HEK293 (cell line): ENCODE measurements around the gene BRCA1.

Experiments used
- CTCF ChIA-PET: fragments of 350-600 bp; formaldehyde crosslinking; extraction: SDS; loops from one replicate; lab custom pipeline; 2021; ENCODE audit warnings: antibody characterized with exemption; lab: Yijun Ruan, JAX
- POLR2A ChIA-PET: fragments of 300-600 bp; formaldehyde crosslinking; extraction: SDS; loops from one replicate; lab custom pipeline; 2020; ENCODE audit warnings: antibody characterized with exemption, inconsistent platforms; lab: Yijun Ruan, JAX
- H3K27ac ChIP-seq: fragments of 200-500 bp; sonication (Bioruptor generic); 2 replicates; pipeline ENCODE4 v1.5.1; 2014; ENCODE audit warnings: low read depth, low read length, control low read depth, inconsistent platforms; ENCODE audit errors: extremely low read depth
- H3K36me3 ChIP-seq, 2 experiments: fragments of 200-500 bp in 1 of 2; sonication (Bioruptor generic) in 1 of 2; 1 replicate in 1 of 2; 2 replicates in 1 of 2; pipeline ENCODE4 v1.5.1; 2014 to 2017; ENCODE audit warnings: inconsistent platforms in 2 of 2, low read length in 2 of 2; ENCODE audit not compliant: control insufficient read depth in 2 of 2, insufficient read depth in 1 of 2
- H3K4me1 ChIP-seq: fragments of 200-500 bp; sonication (Bioruptor generic); 2 replicates; pipeline ENCODE4 v1.5.1; 2014; ENCODE audit warnings: mild to moderate bottlenecking, low read length, inconsistent platforms; ENCODE audit not compliant: control insufficient read depth, insufficient read depth
- H3K4me3 ChIP-seq: 2 replicates; pipeline ENCODE4 v1.5.1; 2011; ENCODE audit warnings: low read depth, mild to moderate bottlenecking, control low read depth, low read length, moderate library complexity
- H3K9me3 ChIP-seq: fragments of 200-500 bp; sonication (Bioruptor generic); 2 replicates; pipeline ENCODE4 v1.5.1; 2014; ENCODE audit warnings: low read depth, low read length, inconsistent platforms; ENCODE audit not compliant: control insufficient read depth, insufficient read depth
- KLF9 ChIP-seq: fragments of 450-650 bp; formaldehyde crosslinking; IDR thresholded peaks from 2 replicates; pipeline ENCODE4 v1.5.1; 2016; ENCODE audit warnings: missing biosample characterization, missing genetic modification characterization, low read depth
- MYNN ChIP-seq: fragments of 450-650 bp; formaldehyde crosslinking; IDR thresholded peaks from 2 replicates; pipeline ENCODE4 v1.5.1; 2016; ENCODE audit warnings: missing biosample characterization, missing genetic modification characterization, borderline replicate concordance
- ZBTB21 ChIP-seq: fragments of 450-650 bp; formaldehyde crosslinking; IDR thresholded peaks from 2 replicates; pipeline ENCODE4 v1.5.1; 2017; ENCODE audit warnings: missing biosample characterization, missing genetic modification characterization
- ZBTB48 ChIP-seq: fragments of 450-650 bp; formaldehyde crosslinking; IDR thresholded peaks from 2 replicates; pipeline ENCODE4 v1.5.1; 2016; ENCODE audit warnings: missing biosample characterization, missing genetic modification characterization
- ZFP41 ChIP-seq: fragments of 450-650 bp; formaldehyde crosslinking; IDR thresholded peaks from 2 replicates; pipeline ENCODE4 v1.5.1; 2016; ENCODE audit warnings: missing biosample characterization, missing genetic modification characterization, borderline replicate concordance
- ZNF138 ChIP-seq: fragments of 450-650 bp; formaldehyde crosslinking; IDR thresholded peaks from 2 replicates; pipeline ENCODE4 v1.5.1; 2016; ENCODE audit warnings: missing biosample characterization, missing genetic modification characterization, borderline replicate concordance
- ZNF155 ChIP-seq: fragments of 450-650 bp; formaldehyde crosslinking; IDR thresholded peaks from 2 replicates; pipeline ENCODE4 v1.5.1; 2016; ENCODE audit warnings: missing biosample characterization, missing genetic modification characterization
- ZNF221 ChIP-seq: fragments of 450-650 bp; formaldehyde crosslinking; IDR thresholded peaks from 2 replicates; pipeline ENCODE4 v1.5.1; 2017; ENCODE audit warnings: missing biosample characterization, missing genetic modification characterization, borderline replicate concordance
- ZNF24 ChIP-seq: fragments of 450-650 bp; formaldehyde crosslinking; IDR thresholded peaks from 2 replicates; pipeline ENCODE4 v1.5.1; 2016; ENCODE audit warnings: missing biosample characterization, missing genetic modification characterization
- ZNF311 ChIP-seq: fragments of 450-650 bp; formaldehyde crosslinking; IDR thresholded peaks from 2 replicates; pipeline ENCODE4 v1.5.1; 2017; ENCODE audit warnings: missing biosample characterization, missing genetic modification characterization, borderline replicate concordance
- ZNF341 ChIP-seq: fragments of 450-650 bp; formaldehyde crosslinking; IDR thresholded peaks from 2 replicates; pipeline ENCODE4; 2016; ENCODE audit warnings: low read depth, missing biosample characterization, missing genetic modification characterization
- ZNF354C ChIP-seq: fragments of 450-650 bp; formaldehyde crosslinking; IDR thresholded peaks from 2 replicates; pipeline ENCODE4 v1.5.1; 2016; ENCODE audit warnings: missing biosample characterization, missing genetic modification characterization, low read depth, borderline replicate concordance
- ZNF404 ChIP-seq: fragments of 450-650 bp; formaldehyde crosslinking; IDR thresholded peaks from 2 replicates; pipeline ENCODE4 v1.5.1; 2017; ENCODE audit warnings: missing biosample characterization, missing genetic modification characterization
- ZNF426 ChIP-seq: fragments of 450-650 bp; formaldehyde crosslinking; IDR thresholded peaks from 2 replicates; pipeline ENCODE4 v1.5.1; 2017; ENCODE audit warnings: missing biosample characterization, missing genetic modification characterization, mild to moderate bottlenecking, inconsistent platforms, moderate library complexity
- ZNF48 ChIP-seq: fragments of 450-650 bp; formaldehyde crosslinking; IDR thresholded peaks from 2 replicates; pipeline ENCODE4 v1.5.1; 2016; ENCODE audit warnings: missing biosample characterization, missing genetic modification characterization
- ZNF560 ChIP-seq: fragments of 450-650 bp; formaldehyde crosslinking; IDR thresholded peaks from 2 replicates; pipeline ENCODE4 v1.5.1; 2017; ENCODE audit warnings: missing biosample characterization, missing genetic modification characterization, borderline replicate concordance
- ZNF585B ChIP-seq: fragments of 450-650 bp; formaldehyde crosslinking; IDR thresholded peaks from 2 replicates; pipeline ENCODE4 v1.5.1; 2016; ENCODE audit warnings: missing biosample characterization, missing genetic modification characterization
- ZNF654 ChIP-seq: fragments of 450-650 bp; formaldehyde crosslinking; IDR thresholded peaks from 2 replicates; pipeline ENCODE4 v1.5.1; 2016; ENCODE audit warnings: low read depth, missing biosample characterization, missing genetic modification characterization
- ZNF660 ChIP-seq: fragments of 450-650 bp; IDR thresholded peaks from 2 replicates; pipeline ENCODE4 v1.5.1; 2018; ENCODE audit warnings: missing biosample characterization, mild to moderate bottlenecking, missing genetic modification characterization
- ZNF76 ChIP-seq: fragments of 450-650 bp; formaldehyde crosslinking; IDR thresholded peaks from 2 replicates; pipeline ENCODE4; 2016; ENCODE audit warnings: low read depth, missing biosample characterization, missing genetic modification characterization, borderline replicate concordance
- ZNF837 ChIP-seq: fragments of 450-650 bp; formaldehyde crosslinking; IDR thresholded peaks from 2 replicates; pipeline ENCODE4 v1.5.1; 2016; ENCODE audit warnings: missing biosample characterization, missing genetic modification characterization
- ZNF843 ChIP-seq: fragments of 450-650 bp; formaldehyde crosslinking; IDR thresholded peaks from 2 replicates; pipeline ENCODE4 v1.5.1; 2016; ENCODE audit warnings: missing biosample characterization, missing genetic modification characterization
- ZXDB ChIP-seq: fragments of 450-650 bp; formaldehyde crosslinking; IDR thresholded peaks from 2 replicates; pipeline ENCODE4 v1.5.1; 2016; ENCODE audit warnings: missing biosample characterization, missing genetic modification characterization
- TF ChIP-seq, protein P1 (sequence below): fragments of 450-650 bp; formaldehyde crosslinking; IDR thresholded peaks from 2 replicates; pipeline ENCODE4 v1.5.1; 2016; ENCODE audit warnings: missing biosample characterization, missing genetic modification characterization, borderline replicate concordance
- TF ChIP-seq, protein P2 (sequence below): fragments of 450-650 bp; formaldehyde crosslinking; IDR thresholded peaks from 2 replicates; pipeline ENCODE4 v1.5.1; 2017; ENCODE audit warnings: missing biosample characterization, mild to moderate bottlenecking, missing genetic modification characterization, moderate library complexity

The BRCA1 gene

DNA sequence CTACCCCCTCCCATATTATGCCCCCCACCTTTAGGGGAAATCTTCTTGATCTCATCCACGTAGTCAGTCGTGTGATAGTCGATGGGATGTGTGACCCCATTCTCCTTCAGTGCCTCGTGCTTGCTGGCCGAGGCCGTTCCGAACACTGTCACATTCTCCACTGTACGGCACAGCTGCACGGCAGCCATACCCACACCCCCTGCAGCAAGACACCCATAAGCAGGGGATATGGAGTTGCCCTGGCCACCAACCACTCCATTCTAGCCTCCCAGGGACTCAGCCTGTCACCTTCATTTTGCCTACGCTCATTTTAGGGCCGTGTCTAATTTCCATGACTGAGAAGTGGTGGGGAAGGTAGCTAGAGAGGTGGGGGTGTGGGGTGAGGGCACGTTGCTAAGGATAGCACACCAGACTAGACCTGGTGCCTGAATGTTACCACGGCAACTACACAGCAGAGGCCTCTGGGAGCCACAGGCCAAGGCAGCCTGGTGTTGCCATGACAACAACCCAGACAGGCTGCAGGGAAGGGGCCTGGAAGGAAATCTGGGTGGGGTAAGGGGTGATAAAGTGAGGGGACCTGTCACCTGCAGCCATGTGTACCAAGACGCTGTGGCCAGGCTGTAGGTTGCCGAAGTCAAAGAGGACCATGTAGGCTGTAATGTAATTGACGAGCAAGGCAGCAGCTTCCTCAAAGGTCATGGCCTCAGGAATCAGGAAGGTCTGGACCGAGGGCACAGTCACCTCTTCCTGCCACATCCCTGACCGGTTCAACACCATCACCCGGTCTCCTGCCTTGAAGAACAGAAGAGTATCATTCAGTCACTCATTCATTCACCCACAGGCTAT lies 106.9 kb downstream of the BRCA1 start:
- Histone ChIP-seq H3K4me1 (peaks cover 12% of the 10 kb centered on the region), H3K4me3 (no peak overlapping the region), H3K27ac (no peak overlapping the region), H3K9me3 (no peaks in the 10 kb centered on the region), H3K36me3 (peaks cover 0 to 49% of the 10 kb centered on the region in 2 experiments; a peak in 2 of 3 replicates)
- ChIA-PET CTCF (interaction anchor here (1.0 to 1.1 kb wide), 2 partner anchors 20 to 465 kb away, joined by 3 to 4 read pairs; partner anchors contain the start of genes DHX8 and RPL27), POLR2A (interaction anchor here (1.6 kb wide), 1 partner anchor 20 kb away, joined by 7 read pairs; the partner anchor contains the start of gene RPL27)
- peak; percentile 33; the same call in 1 of the 2 replicates for TF ChIP-seq ZNF76
- TF ChIP-seq ZNF560 (tag by site-specific recombination): no peak
- no peak for TF ChIP-seq KLF9
- no peak for TF ChIP-seq ZNF843 (tag by site-specific recombination)
- 0 out of 2 replicates have a peak, but pooled peaks have one; percentile 45 for TF ChIP-seq ZNF24
- TF ChIP-seq ZBTB48 (tag by site-specific recombination): peak; percentile 81
- TF ChIP-seq ZNF341: peak; percentile 72
- TF ChIP-seq MYNN (tag by site-specific recombination): peak; percentile 44; the same call in 1 of the 2 replicates

DNA sequence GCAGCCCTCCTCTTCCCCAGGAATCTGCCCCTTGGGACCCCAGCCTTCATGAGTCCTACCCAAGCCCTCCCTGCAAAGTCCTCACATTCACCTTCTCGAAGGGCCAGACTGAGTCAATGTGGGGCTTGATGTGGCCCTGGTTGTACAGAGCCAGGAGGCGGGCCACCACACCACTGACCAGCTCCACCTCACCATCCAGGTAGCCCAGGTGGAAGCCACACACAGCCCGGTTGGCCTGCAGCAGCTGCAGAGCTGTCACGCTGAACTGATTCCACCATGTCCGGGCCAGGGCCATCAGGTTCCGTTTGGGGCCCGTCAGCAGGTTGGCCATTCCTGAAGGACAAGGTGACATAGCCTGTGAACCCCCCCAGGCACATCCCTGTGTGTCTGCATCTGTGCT lies 108.9 kb downstream of the BRCA1 start:
- H3K27ac ChIP-seq: no peak overlapping the region
- peaks cover 12% of the 10 kb centered on the region for H3K4me1 ChIP-seq
- H3K9me3 ChIP-seq: no peaks in the 10 kb centered on the region
- TF ChIP-seq ZXDB (tag by site-specific recombination): no peak
- TF ChIP-seq, protein P1, sequence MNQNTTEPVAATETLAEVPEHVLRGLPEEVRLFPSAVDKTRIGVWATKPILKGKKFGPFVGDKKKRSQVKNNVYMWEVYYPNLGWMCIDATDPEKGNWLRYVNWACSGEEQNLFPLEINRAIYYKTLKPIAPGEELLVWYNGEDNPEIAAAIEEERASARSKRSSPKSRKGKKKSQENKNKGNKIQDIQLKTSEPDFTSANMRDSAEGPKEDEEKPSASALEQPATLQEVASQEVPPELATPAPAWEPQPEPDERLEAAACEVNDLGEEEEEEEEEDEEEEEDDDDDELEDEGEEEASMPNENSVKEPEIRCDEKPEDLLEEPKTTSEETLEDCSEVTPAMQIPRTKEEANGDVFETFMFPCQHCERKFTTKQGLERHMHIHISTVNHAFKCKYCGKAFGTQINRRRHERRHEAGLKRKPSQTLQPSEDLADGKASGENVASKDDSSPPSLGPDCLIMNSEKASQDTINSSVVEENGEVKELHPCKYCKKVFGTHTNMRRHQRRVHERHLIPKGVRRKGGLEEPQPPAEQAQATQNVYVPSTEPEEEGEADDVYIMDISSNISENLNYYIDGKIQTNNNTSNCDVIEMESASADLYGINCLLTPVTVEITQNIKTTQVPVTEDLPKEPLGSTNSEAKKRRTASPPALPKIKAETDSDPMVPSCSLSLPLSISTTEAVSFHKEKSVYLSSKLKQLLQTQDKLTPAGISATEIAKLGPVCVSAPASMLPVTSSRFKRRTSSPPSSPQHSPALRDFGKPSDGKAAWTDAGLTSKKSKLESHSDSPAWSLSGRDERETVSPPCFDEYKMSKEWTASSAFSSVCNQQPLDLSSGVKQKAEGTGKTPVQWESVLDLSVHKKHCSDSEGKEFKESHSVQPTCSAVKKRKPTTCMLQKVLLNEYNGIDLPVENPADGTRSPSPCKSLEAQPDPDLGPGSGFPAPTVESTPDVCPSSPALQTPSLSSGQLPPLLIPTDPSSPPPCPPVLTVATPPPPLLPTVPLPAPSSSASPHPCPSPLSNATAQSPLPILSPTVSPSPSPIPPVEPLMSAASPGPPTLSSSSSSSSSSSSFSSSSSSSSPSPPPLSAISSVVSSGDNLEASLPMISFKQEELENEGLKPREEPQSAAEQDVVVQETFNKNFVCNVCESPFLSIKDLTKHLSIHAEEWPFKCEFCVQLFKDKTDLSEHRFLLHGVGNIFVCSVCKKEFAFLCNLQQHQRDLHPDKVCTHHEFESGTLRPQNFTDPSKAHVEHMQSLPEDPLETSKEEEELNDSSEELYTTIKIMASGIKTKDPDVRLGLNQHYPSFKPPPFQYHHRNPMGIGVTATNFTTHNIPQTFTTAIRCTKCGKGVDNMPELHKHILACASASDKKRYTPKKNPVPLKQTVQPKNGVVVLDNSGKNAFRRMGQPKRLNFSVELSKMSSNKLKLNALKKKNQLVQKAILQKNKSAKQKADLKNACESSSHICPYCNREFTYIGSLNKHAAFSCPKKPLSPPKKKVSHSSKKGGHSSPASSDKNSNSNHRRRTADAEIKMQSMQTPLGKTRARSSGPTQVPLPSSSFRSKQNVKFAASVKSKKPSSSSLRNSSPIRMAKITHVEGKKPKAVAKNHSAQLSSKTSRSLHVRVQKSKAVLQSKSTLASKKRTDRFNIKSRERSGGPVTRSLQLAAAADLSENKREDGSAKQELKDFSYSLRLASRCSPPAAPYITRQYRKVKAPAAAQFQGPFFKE (tag by site-specific recombination): no peak
- no peak for TF ChIP-seq ZNF585B (tag by site-specific recombination)
- TF ChIP-seq ZNF660: no peak
- TF ChIP-seq, protein P2, sequence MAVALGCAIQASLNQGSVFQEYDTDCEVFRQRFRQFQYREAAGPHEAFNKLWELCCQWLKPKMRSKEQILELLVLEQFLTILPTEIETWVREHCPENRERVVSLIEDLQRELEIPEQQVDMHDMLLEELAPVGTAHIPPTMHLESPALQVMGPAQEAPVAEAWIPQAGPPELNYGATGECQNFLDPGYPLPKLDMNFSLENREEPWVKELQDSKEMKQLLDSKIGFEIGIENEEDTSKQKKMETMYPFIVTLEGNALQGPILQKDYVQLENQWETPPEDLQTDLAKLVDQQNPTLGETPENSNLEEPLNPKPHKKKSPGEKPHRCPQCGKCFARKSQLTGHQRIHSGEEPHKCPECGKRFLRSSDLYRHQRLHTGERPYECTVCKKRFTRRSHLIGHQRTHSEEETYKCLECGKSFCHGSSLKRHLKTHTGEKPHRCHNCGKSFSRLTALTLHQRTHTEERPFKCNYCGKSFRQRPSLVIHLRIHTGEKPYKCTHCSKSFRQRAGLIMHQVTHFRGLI (tag by site-specific recombination): no peak
- TF ChIP-seq ZNF354C (tag by site-specific recombination): no peak
- no peak for TF ChIP-seq ZFP41 (tag by site-specific recombination)
- no peak for TF ChIP-seq ZNF138 (tag by site-specific recombination)
- TF ChIP-seq ZBTB21 (tag by site-specific recombination): no peak
- no peak for TF ChIP-seq ZNF843 (tag by site-specific recombination)
- TF ChIP-seq ZNF48 (tag by site-specific recombination): no peak
- no peak for TF ChIP-seq ZNF311
- TF ChIP-seq ZNF837 (tag by site-specific recombination): no peak
- TF ChIP-seq ZNF155 (tag by site-specific recombination): no peak
- no peak for TF ChIP-seq ZNF221 (tag by site-specific recombination)
- TF ChIP-seq ZNF654: no peak
- TF ChIP-seq ZNF404 (tag by site-specific recombination): no peak
- no peak for TF ChIP-seq ZNF426 (tag by site-specific recombination)
- no peak overlapping the region for H3K4me3 ChIP-seq
- POLR2A ChIA-PET: no interaction called here
- CTCF ChIA-PET: no interaction called here
- peaks cover 0 to 54% of the 10 kb centered on the region in 2 experiments; a peak in 2 of 3 replicates for H3K36me3 ChIP-seq
